ENCODE results near the gene PNMA6F.

Gene PNMA6F

DNA sequence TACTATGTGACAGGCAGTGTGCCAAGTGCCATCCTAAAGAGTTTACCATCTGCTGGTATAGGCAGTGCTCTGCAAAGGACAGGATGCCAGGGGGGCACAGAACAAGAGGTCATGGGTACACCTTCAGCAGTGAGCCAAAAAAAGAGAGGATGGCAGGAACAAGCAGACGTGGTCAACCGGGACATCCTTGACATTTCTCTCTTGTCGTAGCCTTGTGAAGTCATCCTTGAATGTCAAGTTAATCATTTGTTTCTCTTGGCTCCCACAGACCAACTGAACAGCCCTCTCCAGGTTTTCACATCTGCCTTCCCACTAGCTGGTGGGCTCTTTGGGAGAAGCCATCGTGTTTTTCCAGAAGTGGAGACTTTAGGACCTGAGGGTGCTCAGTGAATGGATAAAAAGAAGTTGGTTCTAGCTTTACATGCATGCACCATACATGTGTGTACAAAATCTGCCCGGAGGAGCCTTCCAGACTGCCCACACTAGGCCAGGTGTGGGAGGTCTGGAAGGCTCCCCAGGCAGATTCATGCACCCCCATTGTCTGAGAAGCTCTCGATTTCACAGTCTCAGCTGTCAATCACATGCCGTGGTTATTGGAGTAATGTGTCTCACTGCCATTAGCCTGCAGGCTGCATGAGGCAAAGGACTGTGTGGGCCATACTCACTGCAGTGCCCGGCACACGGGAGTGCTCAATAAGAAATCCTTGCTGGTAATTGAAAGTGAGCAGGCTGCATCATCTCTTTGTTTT is 16.4 kb downstream of the PNMA6F start:
- no peak overlapping the region for H3K4me2 ChIP-seq (ENCODE audit: low read length)
- no peaks in the 10 kb centered on the region for H3K27me3 ChIP-seq (ENCODE audit: control insufficient read depth, low read length)
- no peaks in the 10 kb centered on the region for H4K20me1 ChIP-seq (ENCODE audit: control insufficient read depth, insufficient read depth, low read depth, low read length)
- H3K9me3 ChIP-seq (ENCODE audit: control insufficient read depth, insufficient read depth, low read length), result no peaks in the 10 kb centered on the region
- TF ChIP-seq EZH2phosphoT487 (IDR thresholded peaks at IDR 0.05; ENCODE audit: borderline replicate concordance, low read length), result no peak
- TF ChIP-seq, protein P1, sequence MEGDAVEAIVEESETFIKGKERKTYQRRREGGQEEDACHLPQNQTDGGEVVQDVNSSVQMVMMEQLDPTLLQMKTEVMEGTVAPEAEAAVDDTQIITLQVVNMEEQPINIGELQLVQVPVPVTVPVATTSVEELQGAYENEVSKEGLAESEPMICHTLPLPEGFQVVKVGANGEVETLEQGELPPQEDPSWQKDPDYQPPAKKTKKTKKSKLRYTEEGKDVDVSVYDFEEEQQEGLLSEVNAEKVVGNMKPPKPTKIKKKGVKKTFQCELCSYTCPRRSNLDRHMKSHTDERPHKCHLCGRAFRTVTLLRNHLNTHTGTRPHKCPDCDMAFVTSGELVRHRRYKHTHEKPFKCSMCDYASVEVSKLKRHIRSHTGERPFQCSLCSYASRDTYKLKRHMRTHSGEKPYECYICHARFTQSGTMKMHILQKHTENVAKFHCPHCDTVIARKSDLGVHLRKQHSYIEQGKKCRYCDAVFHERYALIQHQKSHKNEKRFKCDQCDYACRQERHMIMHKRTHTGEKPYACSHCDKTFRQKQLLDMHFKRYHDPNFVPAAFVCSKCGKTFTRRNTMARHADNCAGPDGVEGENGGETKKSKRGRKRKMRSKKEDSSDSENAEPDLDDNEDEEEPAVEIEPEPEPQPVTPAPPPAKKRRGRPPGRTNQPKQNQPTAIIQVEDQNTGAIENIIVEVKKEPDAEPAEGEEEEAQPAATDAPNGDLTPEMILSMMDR (IDR thresholded peaks at IDR 0.05; ENCODE audit: low read depth, low read length, poor library complexity, severe bottlenecking), result no peak
- H3K79me2 ChIP-seq (ENCODE audit: control insufficient read depth, low read length), result no peaks in the 10 kb centered on the region
- H3F3A ChIP-seq (ENCODE audit: control insufficient read depth, insufficient read depth), result no peaks in the 10 kb centered on the region
- no peaks in the 10 kb centered on the region for H3K4me1 ChIP-seq (ENCODE audit: control insufficient read depth, low read length)
- H3K36me3 ChIP-seq (ENCODE audit: control insufficient read depth, low read length), result no peaks in the 10 kb centered on the region
- H3K27ac ChIP-seq (ENCODE audit: low read depth, low read length), result no peak overlapping the region
- H3K4me3 ChIP-seq (ENCODE audit: low read length), result no peak overlapping the region
- H3K9me2 ChIP-seq (replicated peaks; ENCODE audit: control insufficient read depth, low read length), result no peaks in the 10 kb centered on the region

DNA sequence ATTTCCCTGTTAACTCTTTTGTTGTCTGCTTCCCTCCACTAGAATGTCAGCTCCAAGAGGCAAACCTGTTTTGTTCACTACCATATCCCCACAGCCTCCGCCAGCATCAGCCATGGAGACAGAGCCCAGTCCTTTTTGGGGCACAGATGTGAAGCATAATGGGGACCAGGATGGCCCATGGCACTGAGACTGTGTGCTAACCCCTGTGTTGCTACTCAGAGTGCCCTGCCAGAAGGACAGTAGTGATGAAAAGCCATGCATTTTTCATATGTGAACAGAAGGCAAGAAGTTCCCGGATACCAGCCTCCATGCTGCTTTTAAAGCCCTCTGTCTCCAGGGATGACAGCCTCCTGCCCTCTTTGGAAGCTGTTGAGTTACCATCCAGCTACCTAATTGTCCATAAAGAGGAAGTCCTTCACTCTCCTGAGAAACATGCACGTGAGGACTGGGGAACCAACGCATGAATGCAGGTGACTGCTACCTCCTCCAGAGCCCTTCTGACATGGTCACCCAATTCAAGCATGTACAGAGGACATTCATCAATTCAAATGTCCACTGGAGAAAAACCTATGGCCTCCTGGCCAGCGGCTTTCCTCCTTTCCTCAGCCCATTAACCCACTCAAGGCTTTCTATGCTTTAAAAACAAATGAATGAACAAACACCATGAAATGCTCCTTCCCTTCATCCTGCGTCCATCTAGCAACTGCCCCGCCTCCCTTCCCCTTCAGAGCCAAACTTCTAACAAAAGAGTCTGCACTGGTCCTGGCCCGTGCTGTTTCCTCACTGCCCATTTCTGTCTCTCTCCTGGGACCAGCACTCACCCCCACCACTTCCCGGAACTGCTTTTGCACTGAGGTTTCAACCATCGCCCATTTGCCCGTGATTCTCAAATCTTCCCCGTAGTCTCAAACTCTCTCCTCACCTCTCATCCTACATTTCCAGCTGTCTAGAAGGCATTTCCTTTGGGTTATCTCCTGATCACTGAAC is 18.0 kb downstream of the PNMA6F start:
- Histone ChIP-seq H3K9me2 (replicated peaks; ENCODE audit: control insufficient read depth, low read length) (no peaks in the 10 kb centered on the region), H3F3A (ENCODE audit: control insufficient read depth, insufficient read depth) (no peaks in the 10 kb centered on the region), H4K20me1 (ENCODE audit: control insufficient read depth, insufficient read depth, low read depth, low read length) (no peaks in the 10 kb centered on the region), H3K27ac (ENCODE audit: low read depth, low read length) (no peak overlapping the region), H3K4me2 (ENCODE audit: low read length) (no peak overlapping the region), H3K36me3 (ENCODE audit: control insufficient read depth, low read length) (no peaks in the 10 kb centered on the region), H3K4me3 (ENCODE audit: low read length) (no peak overlapping the region), H3K4me1 (ENCODE audit: control insufficient read depth, low read length) (no peaks in the 10 kb centered on the region), H3K27me3 (ENCODE audit: control insufficient read depth, low read length) (no peaks in the 10 kb centered on the region), H3K79me2 (ENCODE audit: control insufficient read depth, low read length) (no peaks in the 10 kb centered on the region), H3K9me3 (ENCODE audit: control insufficient read depth, insufficient read depth, low read length) (no peaks in the 10 kb centered on the region)
- TF ChIP-seq, protein P1 (IDR thresholded peaks at IDR 0.05; ENCODE audit: low read depth, low read length, poor library complexity, severe bottlenecking), result no peak

DNA sequence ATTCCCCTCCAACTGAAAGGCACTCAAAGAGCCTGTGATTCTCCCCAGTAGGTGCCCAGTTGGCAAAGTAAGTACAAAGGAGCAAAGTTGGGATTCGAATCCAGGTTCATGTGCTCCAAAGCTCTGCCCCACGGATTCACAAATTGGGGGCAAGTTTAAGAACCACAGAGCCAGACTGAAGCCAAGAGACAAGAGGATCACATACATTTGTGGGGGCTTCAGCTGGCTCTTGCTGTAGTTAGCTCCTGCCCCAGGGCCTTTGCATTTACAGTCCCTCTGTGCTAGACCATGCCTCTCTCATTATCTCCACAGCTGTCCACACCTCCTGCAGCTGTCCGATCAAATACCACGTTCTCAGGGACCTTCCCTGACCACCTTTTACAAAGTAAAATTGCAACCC is 18.8 kb downstream of the PNMA6F start:
- Histone ChIP-seq H3K9me3 (ENCODE audit: control insufficient read depth, insufficient read depth, low read length) (no peaks in the 10 kb centered on the region), H3K79me2 (ENCODE audit: control insufficient read depth, low read length) (no peaks in the 10 kb centered on the region), H3F3A (ENCODE audit: control insufficient read depth, insufficient read depth) (no peaks in the 10 kb centered on the region), H3K4me1 (ENCODE audit: control insufficient read depth, low read length) (no peaks in the 10 kb centered on the region), H4K20me1 (ENCODE audit: control insufficient read depth, insufficient read depth, low read depth, low read length) (no peaks in the 10 kb centered on the region), H3K27ac (ENCODE audit: low read depth, low read length) (no peak overlapping the region), H3K4me2 (ENCODE audit: low read length) (no peak overlapping the region), H3K4me3 (ENCODE audit: low read length) (no peak overlapping the region), H3K9me2 (replicated peaks; ENCODE audit: control insufficient read depth, low read length) (no peaks in the 10 kb centered on the region), H3K27me3 (ENCODE audit: control insufficient read depth, low read length) (no peaks in the 10 kb centered on the region), H3K36me3 (ENCODE audit: control insufficient read depth, low read length) (no peaks in the 10 kb centered on the region)
- TF ChIP-seq EZH2phosphoT487 (IDR thresholded peaks at IDR 0.05; ENCODE audit: borderline replicate concordance, low read length), result no peak
- TF ChIP-seq, protein P1 (IDR thresholded peaks at IDR 0.05; ENCODE audit: low read depth, low read length, poor library complexity, severe bottlenecking), result no peak
